ENCODE measurements around the gene HINT1.
"Not testable (repeated sequence)": the region's sequence is repeated elsewhere in the genome, so short reads cannot be mapped to it uniquely, and the experiment has no call there.

HINT1 gene

DNA sequence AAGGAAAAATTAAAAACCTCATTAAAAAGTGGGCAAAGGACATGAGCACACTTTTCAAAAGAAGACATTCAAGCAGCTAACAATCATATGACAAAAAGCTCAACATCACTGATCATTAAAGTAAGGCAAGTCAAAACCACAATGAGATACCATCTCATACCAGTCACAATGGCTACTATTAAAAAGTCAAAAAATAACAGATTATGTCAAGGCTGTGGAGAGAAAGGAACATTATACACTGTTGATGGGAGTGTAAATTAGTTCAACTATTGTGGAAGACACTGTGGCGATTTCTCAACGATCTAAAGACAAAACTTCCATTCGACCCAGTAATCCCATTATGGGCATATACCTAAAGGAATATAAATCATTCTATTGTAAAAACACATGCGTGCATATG lies 35.8 kb downstream of the HINT1 start:
- Histone ChIP-seq H3F3A (ENCODE audit: insufficient read depth, low read length) (no peaks in the 10 kb centered on the region), H3K27ac (ENCODE audit: low read length) (no peak overlapping the region), H3K4me3 (ENCODE audit: low read length) (no peak overlapping the region), H3K36me3 (replicated peaks; ENCODE audit: insufficient read depth, low read length) (no peaks in the 10 kb centered on the region), H3K9me3 (replicated peaks; ENCODE audit: insufficient read depth, low read length) (no peaks in the 10 kb centered on the region), H4K20me1 (ENCODE audit: insufficient read depth, low read length) (no peaks in the 10 kb centered on the region), H3K9ac (ENCODE audit: low read length) (no peak overlapping the region), H3K4me1 (ENCODE audit: low read length) (no peaks in the 10 kb centered on the region), H3K27me3 (replicated peaks; ENCODE audit: insufficient read depth, low read length) (no peaks in the 10 kb centered on the region), H3K79me2 (ENCODE audit: low read length) (no peaks in the 10 kb centered on the region), H3K4me2 (ENCODE audit: low read depth, low read length) (no peak overlapping the region), H2AFZ (ENCODE audit: low read length) (no peak overlapping the region), H3K9me2 (replicated peaks; ENCODE audit: insufficient read depth, low read length) (no peaks in the 10 kb centered on the region)
- DNase-seq: no peak
- no peak for TF ChIP-seq EZH2phosphoT487 (IDR thresholded peaks at IDR 0.05; ENCODE audit: low read length)
- TF ChIP-seq EZH2 (optimal IDR thresholded peaks at IDR 0.05; ENCODE audit: low read depth, low read length): no peak
- TF ChIP-seq, protein P1, sequence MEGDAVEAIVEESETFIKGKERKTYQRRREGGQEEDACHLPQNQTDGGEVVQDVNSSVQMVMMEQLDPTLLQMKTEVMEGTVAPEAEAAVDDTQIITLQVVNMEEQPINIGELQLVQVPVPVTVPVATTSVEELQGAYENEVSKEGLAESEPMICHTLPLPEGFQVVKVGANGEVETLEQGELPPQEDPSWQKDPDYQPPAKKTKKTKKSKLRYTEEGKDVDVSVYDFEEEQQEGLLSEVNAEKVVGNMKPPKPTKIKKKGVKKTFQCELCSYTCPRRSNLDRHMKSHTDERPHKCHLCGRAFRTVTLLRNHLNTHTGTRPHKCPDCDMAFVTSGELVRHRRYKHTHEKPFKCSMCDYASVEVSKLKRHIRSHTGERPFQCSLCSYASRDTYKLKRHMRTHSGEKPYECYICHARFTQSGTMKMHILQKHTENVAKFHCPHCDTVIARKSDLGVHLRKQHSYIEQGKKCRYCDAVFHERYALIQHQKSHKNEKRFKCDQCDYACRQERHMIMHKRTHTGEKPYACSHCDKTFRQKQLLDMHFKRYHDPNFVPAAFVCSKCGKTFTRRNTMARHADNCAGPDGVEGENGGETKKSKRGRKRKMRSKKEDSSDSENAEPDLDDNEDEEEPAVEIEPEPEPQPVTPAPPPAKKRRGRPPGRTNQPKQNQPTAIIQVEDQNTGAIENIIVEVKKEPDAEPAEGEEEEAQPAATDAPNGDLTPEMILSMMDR (IDR thresholded peaks at IDR 0.05; ENCODE audit: low read length): no peak

DNA sequence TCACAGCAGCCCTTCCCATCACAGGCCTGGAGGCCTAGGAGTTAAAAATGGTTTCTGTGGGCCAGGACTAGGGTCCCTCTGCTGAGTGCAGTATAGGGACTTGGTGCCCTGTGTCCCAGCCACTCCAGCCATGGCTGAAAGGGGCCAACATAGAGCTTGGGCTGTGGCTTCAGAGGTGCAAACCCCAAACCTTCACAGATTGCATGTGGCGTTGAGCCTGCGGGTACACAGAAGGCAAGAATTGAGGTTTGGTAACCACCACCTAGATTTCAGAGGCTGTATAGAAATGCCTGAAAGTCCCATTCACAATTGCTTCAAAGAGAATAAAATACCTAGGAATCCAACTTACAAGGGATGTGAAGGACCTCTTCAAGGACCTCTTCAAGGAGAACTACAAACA lies 37.8 kb downstream of the HINT1 start:
- not testable (repeated sequence) for H3K4me1 ChIP-seq (ENCODE audit: low read length); H3K27ac ChIP-seq (ENCODE audit: low read length); DNase-seq; H3K4me3 ChIP-seq (ENCODE audit: low read length); H3K9ac ChIP-seq (ENCODE audit: low read length); H3K79me2 ChIP-seq (ENCODE audit: low read length); H3K27me3 ChIP-seq (replicated peaks; ENCODE audit: insufficient read depth, low read length); H3K4me2 ChIP-seq (ENCODE audit: low read depth, low read length); H3K9me2 ChIP-seq (replicated peaks; ENCODE audit: insufficient read depth, low read length); H2AFZ ChIP-seq (ENCODE audit: low read length); H4K20me1 ChIP-seq (ENCODE audit: insufficient read depth, low read length); H3F3A ChIP-seq (ENCODE audit: insufficient read depth, low read length); H3K36me3 ChIP-seq (replicated peaks; ENCODE audit: insufficient read depth, low read length); H3K9me3 ChIP-seq (replicated peaks; ENCODE audit: insufficient read depth, low read length)

DNA sequence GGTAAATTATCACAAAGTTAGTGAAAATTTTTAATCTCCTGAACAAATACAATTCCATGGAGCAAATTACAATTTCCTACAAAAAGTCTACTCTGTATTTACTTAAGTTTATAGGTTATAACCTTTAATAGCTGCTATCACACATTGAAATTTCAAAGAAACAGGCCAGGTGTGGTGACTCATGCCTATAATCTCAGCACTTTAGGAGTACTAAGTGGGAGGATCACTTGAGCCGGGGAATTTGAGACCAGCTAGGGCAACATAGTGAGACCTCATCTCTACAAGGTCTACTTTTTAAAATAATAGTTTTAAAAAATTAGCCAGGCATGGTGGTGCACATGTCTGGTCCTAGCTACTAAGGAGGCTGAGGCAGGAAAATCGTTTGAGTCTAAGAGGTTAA lies 50.3 kb downstream of the HINT1 start:
- Histone ChIP-seq H3K4me1 (ENCODE audit: low read length) (no peaks in the 10 kb centered on the region), H3K27ac (ENCODE audit: low read length) (no peak overlapping the region), H3K36me3 (replicated peaks; ENCODE audit: insufficient read depth, low read length) (no peaks in the 10 kb centered on the region), H3K4me3 (ENCODE audit: low read length) (no peak overlapping the region), H3K27me3 (replicated peaks; ENCODE audit: insufficient read depth, low read length) (no peaks in the 10 kb centered on the region), H3K9ac (ENCODE audit: low read length) (no peak overlapping the region), H3K79me2 (ENCODE audit: low read length) (no peaks in the 10 kb centered on the region), H3K9me2 (replicated peaks; ENCODE audit: insufficient read depth, low read length) (no peaks in the 10 kb centered on the region), H4K20me1 (ENCODE audit: insufficient read depth, low read length) (no peaks in the 10 kb centered on the region), H3K9me3 (replicated peaks; ENCODE audit: insufficient read depth, low read length) (no peaks in the 10 kb centered on the region), H2AFZ (ENCODE audit: low read length) (no peak overlapping the region), H3K4me2 (ENCODE audit: low read depth, low read length) (no peak overlapping the region), H3F3A (ENCODE audit: insufficient read depth, low read length) (no peaks in the 10 kb centered on the region)
- no peak for DNase-seq
- TF ChIP-seq EZH2phosphoT487 (IDR thresholded peaks at IDR 0.05; ENCODE audit: low read length): no peak
- TF ChIP-seq, protein P1 (IDR thresholded peaks at IDR 0.05; ENCODE audit: low read length): no peak
- no peak for TF ChIP-seq EZH2 (optimal IDR thresholded peaks at IDR 0.05; ENCODE audit: low read depth, low read length)

DNA sequence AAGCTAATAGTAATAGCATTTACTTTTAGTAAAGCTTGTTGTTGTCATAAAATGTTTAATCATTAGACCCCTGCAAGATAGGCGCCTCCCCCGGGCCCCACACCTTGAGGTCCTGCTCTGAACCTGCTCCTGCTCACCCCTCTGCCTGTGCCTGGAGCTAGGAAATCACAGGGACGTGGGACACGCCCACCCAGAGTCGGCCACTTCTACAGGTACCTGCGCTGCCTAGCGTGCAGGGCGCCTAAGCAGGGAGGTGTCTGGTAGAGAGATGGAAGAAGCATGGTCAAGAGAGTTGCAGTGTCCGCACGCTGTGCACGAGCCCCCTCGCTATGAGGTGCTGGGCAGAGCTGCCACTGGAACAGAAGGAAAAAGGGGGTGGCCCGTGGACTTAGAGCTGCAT lies 52.6 kb downstream of the HINT1 start:
- no peaks in the 10 kb centered on the region for H3K4me1 ChIP-seq (ENCODE audit: low read length)
- H3K36me3 ChIP-seq (replicated peaks; ENCODE audit: insufficient read depth, low read length): no peaks in the 10 kb centered on the region
- no peaks in the 10 kb centered on the region for H3K79me2 ChIP-seq (ENCODE audit: low read length)
- H3K27ac ChIP-seq (ENCODE audit: low read length): no peak overlapping the region
- H4K20me1 ChIP-seq (ENCODE audit: insufficient read depth, low read length): no peaks in the 10 kb centered on the region
- TF ChIP-seq EZH2 (optimal IDR thresholded peaks at IDR 0.05; ENCODE audit: low read depth, low read length): no peak
- TF ChIP-seq, protein P1 (IDR thresholded peaks at IDR 0.05; ENCODE audit: low read length): no peak
- TF ChIP-seq EZH2phosphoT487 (IDR thresholded peaks at IDR 0.05; ENCODE audit: low read length): no peak
- no peak overlapping the region for H3K4me3 ChIP-seq (ENCODE audit: low read length)
- no peak for DNase-seq
- no peak overlapping the region for H2AFZ ChIP-seq (ENCODE audit: low read length)
- no peak overlapping the region for H3K9ac ChIP-seq (ENCODE audit: low read length)
- no peak overlapping the region for H3K4me2 ChIP-seq (ENCODE audit: low read depth, low read length)
- H3K27me3 ChIP-seq (replicated peaks; ENCODE audit: insufficient read depth, low read length): no peaks in the 10 kb centered on the region
- H3K9me2 ChIP-seq (replicated peaks; ENCODE audit: insufficient read depth, low read length): no peaks in the 10 kb centered on the region
- H3K9me3 ChIP-seq (replicated peaks; ENCODE audit: insufficient read depth, low read length): no peaks in the 10 kb centered on the region
- no peaks in the 10 kb centered on the region for H3F3A ChIP-seq (ENCODE audit: insufficient read depth, low read length)
